H1 (cell line): Measurements from ENCODE around the gene CCDC28B. TPM values are rescaled to one million over a fixed set of nuclear protein-coding genes. Genes with fewer than 3 reads are reported as not detected.

Source experiments
- CTCF ChIA-PET: fragments of 300-600 bp; sonication (Branson Sonifier 250); formaldehyde crosslinking; loops from one replicate; lab custom pipeline; 2021; ENCODE audit not compliant: partially characterized antibody; lab: Charles Lee
- POLR2A ChIA-PET: fragments of 300-600 bp; sonication (Branson Sonifier 250); formaldehyde crosslinking; loops from one replicate; lab custom pipeline; 2021; ENCODE audit warnings: inconsistent platforms; ENCODE audit not compliant: partially characterized antibody; lab: Charles Lee
- DNase-seq, 2 experiments: peaks; one replicate each; pipeline versions ENCODE4 v3.0.0 to v3.0.0-alpha.2; 2010 to 2022; ENCODE audit warnings: low spot score in 2 of 2, low read depth in 1 of 2, mixed read lengths in 1 of 2
- FAIRE-seq: peaks from 2 replicates; lab custom pipeline; 2011; peaks lifted over from hg19 to GRCh38; lab: Jason Lieb, UNC
- H2AFZ ChIP-seq: 2 replicates; pipeline ENCODE4 v1.8.1; 2012; ENCODE audit warnings: low read length, inconsistent platforms
- H2AK5ac ChIP-seq: 2 replicates; pipeline ENCODE4 v1.6.1; 2013; ENCODE audit warnings: low read depth, low read length
- H2BK120ac ChIP-seq: replicated peaks from 2 replicates; pipeline ENCODE3; 2013; ENCODE audit warnings: low read depth, low read length, inconsistent platforms
- H2BK12ac ChIP-seq: 2 replicates; pipeline ENCODE4 v1.6.1; 2013; ENCODE audit warnings: low read depth, low read length
- H2BK15ac ChIP-seq: 2 replicates; pipeline ENCODE4 v1.6.1; 2013; ENCODE audit warnings: low read length
- H2BK20ac ChIP-seq: 2 replicates; pipeline ENCODE4 v1.6.1; 2013; ENCODE audit warnings: low read length
- H2BK5ac ChIP-seq: 2 replicates; pipeline ENCODE4 v1.6.1; 2013; ENCODE audit warnings: low read depth, low read length
- H3K14ac ChIP-seq: 2 replicates; pipeline ENCODE4 v1.6.1; 2013; ENCODE audit warnings: inconsistent platforms; ENCODE audit not compliant: insufficient read length
- H3K18ac ChIP-seq: 2 replicates; pipeline ENCODE4 v1.6.1; 2013; ENCODE audit warnings: low read length; ENCODE audit errors: extremely low read depth
- H3K23ac ChIP-seq: 2 replicates; pipeline ENCODE4 v1.6.1; 2013; ENCODE audit warnings: inconsistent platforms; ENCODE audit not compliant: insufficient read length
- H3K23me2 ChIP-seq: 2 replicates; pipeline ENCODE4 v1.6.1; 2013; ENCODE audit warnings: low read depth, low read length
- H3K27ac ChIP-seq: 2 replicates; pipeline ENCODE4 v1.6.1; 2011; ENCODE audit warnings: low read depth, low read length, inconsistent platforms
- H3K27me3 ChIP-seq, 4 experiments: replicated peaks in 1 of 4; 1 replicate in 1 of 4; 2 replicates in 3 of 4; pipeline versions ENCODE4 v1.6.1 to v1.8.1; 2011 to 2013; ENCODE audit warnings: low read length in 3 of 4, mild to moderate bottlenecking in 3 of 4, inconsistent platforms in 2 of 4, mixed read lengths in 2 of 4, moderate library complexity in 1 of 4; ENCODE audit not compliant: control insufficient read depth in 3 of 4, insufficient read depth in 3 of 4; ENCODE audit errors: extremely low read depth in 1 of 4
- H3K36me3 ChIP-seq, 4 experiments: 2 replicates each; pipeline versions ENCODE4 v1.6.1 to v1.8.1; 2011 to 2013; ENCODE audit warnings: mild to moderate bottlenecking in 4 of 4, low read length in 3 of 4, moderate library complexity in 2 of 4, control low read depth in 1 of 4, inconsistent platforms in 1 of 4; ENCODE audit not compliant: insufficient read depth in 4 of 4, control insufficient read depth in 2 of 4
- H3K4ac ChIP-seq: replicated peaks from 2 replicates; pipeline ENCODE3; 2013; ENCODE audit warnings: low read length, low read depth, mixed read lengths, inconsistent platforms; ENCODE audit not compliant: insufficient read length
- H3K4me1 ChIP-seq, 4 experiments: replicated peaks in 1 of 4; 1 replicate in 1 of 4; 2 replicates in 3 of 4; pipeline versions ENCODE4 v1.6.1 to v1.8.1; 2011 to 2013; ENCODE audit warnings: low read length in 3 of 4, inconsistent platforms in 2 of 4, mixed read lengths in 1 of 4; ENCODE audit not compliant: insufficient read depth in 4 of 4, control insufficient read depth in 3 of 4
- H3K4me2 ChIP-seq, 2 experiments: 2 replicates each; pipeline versions ENCODE4 v1.6.1 to v1.8.1; 2011 to 2013; ENCODE audit warnings: low read depth in 2 of 2, low read length in 2 of 2, control low read depth in 1 of 2, inconsistent platforms in 1 of 2, mild to moderate bottlenecking in 1 of 2; ENCODE audit not compliant: insufficient read depth in 1 of 2
- H3K4me3 ChIP-seq, 4 experiments: fragments of 200-600, 300-600 bp in 1 of 4; sonication (generic), shearing (Covaris generic), sonication (Bioruptor Twin) in 1 of 4; 2 replicates each; pipeline versions ENCODE4 v1.5.1 to v1.8.1; 2011 to 2016; ENCODE audit warnings: low read length in 4 of 4, low read depth in 3 of 4, control low read depth in 2 of 4, inconsistent platforms in 2 of 4, mild to moderate bottlenecking in 2 of 4, mixed read lengths in 1 of 4, moderate library complexity in 1 of 4; ENCODE audit not compliant: insufficient read depth in 2 of 4; ENCODE audit errors: extremely low read depth in 1 of 4
- H3K56ac ChIP-seq: replicated peaks from 2 replicates; pipeline ENCODE3; 2013; ENCODE audit warnings: low read depth, mild to moderate bottlenecking, mixed read lengths, low read length, inconsistent platforms; ENCODE audit not compliant: insufficient read length
- H3K79me1 ChIP-seq: 2 replicates; pipeline ENCODE4 v1.6.1; 2013; ENCODE audit warnings: low read depth, low read length, control low read depth
- H3K79me2 ChIP-seq, 2 experiments: 2 replicates each; pipeline versions ENCODE4 v1.6.1 to v1.8.1; 2012 to 2013; ENCODE audit warnings: low read length in 2 of 2, mild to moderate bottlenecking in 2 of 2, inconsistent platforms in 1 of 2; ENCODE audit not compliant: insufficient read depth in 2 of 2, control insufficient read depth in 1 of 2
- H3K9ac ChIP-seq, 4 experiments: replicated peaks in 1 of 4; 1 replicate in 1 of 4; 2 replicates in 3 of 4; pipeline versions ENCODE4 v1.6.1 to v1.8.1; 2011 to 2013; ENCODE audit warnings: low read depth in 3 of 4, low read length in 3 of 4, control low read depth in 2 of 4, mild to moderate bottlenecking in 2 of 4, moderate library complexity in 2 of 4, inconsistent platforms in 1 of 4; ENCODE audit errors: extremely low read depth in 1 of 4
- H3K9me3 ChIP-seq, 2 experiments: 2 replicates each; pipeline versions ENCODE4 v1.6.1 to v1.8.1; 2012 to 2013; ENCODE audit warnings: mild to moderate bottlenecking in 2 of 2, moderate library complexity in 2 of 2, control low read depth in 1 of 2, inconsistent platforms in 1 of 2, low read depth in 1 of 2, low read length in 1 of 2, mixed read lengths in 1 of 2; ENCODE audit not compliant: insufficient read depth in 2 of 2
- H4K20me1 ChIP-seq, 2 experiments: replicated peaks in 1 of 2; 2 replicates each; pipeline versions ENCODE3 to v1.8.1; 2011 to 2013; ENCODE audit warnings: inconsistent platforms in 2 of 2, low read length in 2 of 2, mild to moderate bottlenecking in 1 of 2; ENCODE audit not compliant: insufficient read depth in 2 of 2, control insufficient read depth in 1 of 2
- H4K5ac ChIP-seq: 2 replicates; pipeline ENCODE4 v1.6.1; 2013; ENCODE audit warnings: low read length, low read depth, mixed read lengths, inconsistent platforms; ENCODE audit not compliant: insufficient read length
- H4K8ac ChIP-seq: 2 replicates; pipeline ENCODE4 v1.8.0; 2013; ENCODE audit warnings: mild to moderate bottlenecking, moderate library complexity, low read length, inconsistent platforms; ENCODE audit not compliant: insufficient read depth; ENCODE audit errors: extremely low read depth
- H4K91ac ChIP-seq: replicated peaks from 2 replicates; pipeline ENCODE3; 2013; ENCODE audit warnings: low read length, mixed read lengths, inconsistent platforms; ENCODE audit not compliant: insufficient read length
- ASH2L ChIP-seq: fragments of 200-600, 300-600 bp; sonication (generic); IDR thresholded peaks from one replicate; pipeline ENCODE4 v1.7.1; 2017; ENCODE audit warnings: low read length
- BRCA1 ChIP-seq: IDR thresholded peaks from 2 replicates; pipeline ENCODE4 v1.6.1; 2012; ENCODE audit warnings: low read depth, low read length, improper control_type of control experiment
- SP4 ChIP-seq: IDR thresholded peaks from 2 replicates; pipeline ENCODE4 v1.6.1; 2012; ENCODE audit warnings: low read length, inconsistent platforms
- TAF7 ChIP-seq: optimal IDR thresholded peaks from 2 replicates; pipeline ENCODE3; 2011; ENCODE audit warnings: low read depth, mild to moderate bottlenecking, inconsistent platforms, low read length, moderate library complexity, borderline replicate concordance
- WGBS, 2 experiments: shearing (Covaris generic) in 1 of 2; methylation state at CpG; one replicate each; pipeline versions ENCODE4 v1.1.6 to v1.1.7; 2013 to 2015; ENCODE audit warnings: low lambda C conversion rate in 2 of 2, mixed read lengths in 2 of 2, inconsistent platforms in 1 of 2, low coverage in 1 of 2, missing lambda C conversion rate in 1 of 2; ENCODE audit not compliant: insufficient replicate concordance in 2 of 2, insufficient coverage in 1 of 2, insufficient read length in 1 of 2; ENCODE audit errors: extremely low coverage in 1 of 2, missing lambda C conversion rate in 1 of 2; 5-methylcytosine and 5-hydroxymethylcytosine counted together
- polyA plus RNA-seq, 7 experiments: library from polyadenylated mRNA; depleted of rRNA in 3 of 7; stranded (reverse) in 5 of 7; unstranded in 2 of 7; fragments of >200 nt in 5 of 7; fragments of 200-250 nt in 2 of 7; gene quantifications; 1 replicate in 5 of 7; 2 replicates in 1 of 7; 4 replicates in 1 of 7; pipeline versions ENCODE4 v1.2.1 to v1.2.3, GENCODE V29; 2011 to 2013; ENCODE audit warnings: missing spikeins in 2 of 7, mixed read lengths in 2 of 7
- total RNA-seq: library from RNA; stranded (reverse); fragmentation: NEBNext Ultra II Directional; extraction: Animal tissue kit (Norgen Biotek cat#: 25700); gene quantifications from 2 replicates; pipeline ENCODE4 v1.2.1, GENCODE V29; 2021
- TF ChIP-seq, protein P1 (sequence below): IDR thresholded peaks from 2 replicates; pipeline ENCODE4 v1.6.1; 2012; ENCODE audit warnings: inconsistent platforms

The CCDC28B gene
- total and polyA plus RNA-seq, 2 of the 8 experiments (the other 6 are each of a cell fraction or from before 2014, with no cell fraction given) = 16.7 to 17.1 TPM

DNA sequence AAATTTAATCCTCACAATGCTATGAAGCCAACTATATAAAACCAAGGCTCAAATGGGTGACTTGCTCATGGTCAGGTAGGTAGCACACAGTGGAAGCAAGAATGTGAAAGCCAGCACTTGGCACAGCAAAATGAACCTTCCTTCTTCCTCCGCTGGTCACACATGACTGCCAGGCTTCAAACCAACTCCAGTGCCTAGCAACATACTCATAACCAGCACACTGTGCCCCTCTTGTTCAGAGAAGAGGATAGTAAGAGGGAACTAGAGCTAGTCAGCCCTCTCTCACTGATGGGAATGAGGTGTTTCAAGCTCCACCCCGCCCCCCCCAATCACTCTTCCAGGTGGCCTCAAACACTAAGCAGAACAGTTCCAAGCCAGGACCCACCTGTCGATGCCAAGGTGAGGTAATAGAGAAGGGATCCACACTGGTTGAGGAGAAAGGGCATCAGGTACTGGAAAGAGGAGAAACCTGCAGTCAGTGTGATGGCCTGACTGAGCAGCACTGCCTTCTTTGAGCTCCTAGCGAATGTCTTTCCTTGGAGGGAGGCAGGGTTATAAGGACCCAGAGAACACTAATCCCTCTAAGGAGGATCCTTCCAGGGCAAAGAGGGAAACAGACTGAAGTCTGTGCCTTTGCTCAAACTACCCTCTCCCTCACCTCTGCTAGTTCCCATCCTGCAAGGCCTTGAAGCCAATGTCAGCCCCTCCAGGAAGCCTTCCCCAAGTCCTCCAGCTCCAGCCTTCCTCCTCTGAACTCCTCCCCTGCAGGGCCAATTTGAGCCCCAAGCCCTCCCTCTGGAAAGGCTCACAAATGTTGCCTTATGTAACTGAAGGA is 20.6 kb downstream of the CCDC28B start:
- no peak overlapping the region for H2BK15ac ChIP-seq
- H3K27ac ChIP-seq = peak overlapping the region; percentile 22; the same call in 1 of the 2 replicates
- no peak overlapping the region for H3K18ac ChIP-seq
- H2BK20ac ChIP-seq = no peak overlapping the region
- H3K9ac ChIP-seq = peak overlapping the region in 1 of 4 experiments; percentile 15; a peak in 2 of 7 replicates
- FAIRE-seq (no peak), DNase-seq (no peak)
- peaks cover 0 to 1% of the 10 kb centered on the region in 2 experiments for H4K20me1 ChIP-seq
- H3K4me3 ChIP-seq = peak overlapping the region; percentile 66 to 97 (median 88); a peak in 7 of 8 replicates
- H2BK5ac ChIP-seq = 0 out of 2 replicates have a peak overlapping the region, but pooled peaks have one; percentile 68
- H3K4me1 ChIP-seq = peaks cover 0 to 7% (median 2%) of the 10 kb centered on the region in 4 experiments; a peak in 3 of 7 replicates
- peaks cover 0 to 24% of the 10 kb centered on the region in 2 experiments; a peak in 3 of 4 replicates for H3K79me2 ChIP-seq
- no peak overlapping the region for H2AFZ ChIP-seq
- peak overlapping the region; percentile 65 to 84 for H3K4me2 ChIP-seq
- ChIA-PET CTCF (interaction anchor here (0.5 to 2.3 kb wide), 7 partner anchors 8 to 1458 kb away, joined by 3 to 7 read pairs (median 3); partner anchors contain the start of gene DCDC2B), POLR2A (interaction anchor here (0.8 to 8.0 kb wide), 11 partner anchors 11 to 112 kb away, joined by 3 to 52 read pairs (median 5); partner anchors contain the start of genes DCDC2B, IQCC and LCK)
- no peak overlapping the region for H3K14ac ChIP-seq
- no peak overlapping the region for H2BK120ac ChIP-seq
- H3K79me1 ChIP-seq = peaks cover 2% of the 10 kb centered on the region; the same call in 1 of the 2 replicates
- no peak overlapping the region for H3K56ac ChIP-seq
- 79% methylated on average over 4 of the region's 4 CpGs; no CpG with 5 or more reads in 1 of the 2 experiments for WGBS, 2 experiments
- H4K91ac ChIP-seq = no peak overlapping the region
- H3K27me3 ChIP-seq = no peaks in the 10 kb centered on the region
- H3K23ac ChIP-seq = no peak overlapping the region
- H4K5ac ChIP-seq = no peak overlapping the region
- H2BK12ac ChIP-seq = no peak overlapping the region
- H4K8ac ChIP-seq = no peak overlapping the region
- no peak for TF ChIP-seq ASH2L
- no peak for TF ChIP-seq SP4
- TF ChIP-seq, protein P1, sequence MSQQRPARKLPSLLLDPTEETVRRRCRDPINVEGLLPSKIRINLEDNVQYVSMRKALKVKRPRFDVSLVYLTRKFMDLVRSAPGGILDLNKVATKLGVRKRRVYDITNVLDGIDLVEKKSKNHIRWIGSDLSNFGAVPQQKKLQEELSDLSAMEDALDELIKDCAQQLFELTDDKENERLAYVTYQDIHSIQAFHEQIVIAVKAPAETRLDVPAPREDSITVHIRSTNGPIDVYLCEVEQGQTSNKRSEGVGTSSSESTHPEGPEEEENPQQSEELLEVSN = no peak
- no peak for TF ChIP-seq TAF7
- TF ChIP-seq BRCA1 = no peak
- H3K36me3 ChIP-seq = peaks cover 6 to 22% (median 13%) of the 10 kb centered on the region in 4 experiments; a peak in 7 of 8 replicates
- H3K4ac ChIP-seq = no peak overlapping the region
- no peaks in the 10 kb centered on the region for H3K9me3 ChIP-seq
- no peak overlapping the region for H2AK5ac ChIP-seq
- H3K23me2 ChIP-seq = peaks cover 8% of the 10 kb centered on the region; the same call in 1 of the 2 replicates
